GDM1 (cell line): ENCODE results near the gene PNP.
A peak's percentile ranks its signal among the peaks of the same experiment; 100 is the strongest.
"Not testable (repeated sequence)": the region's sequence is repeated elsewhere in the genome, so short reads cannot be mapped to it uniquely, and the experiment has no call there.

Source experiments
- DNase-seq: peaks from one replicate; lab custom pipeline; 2025; lab: John Stamatoyannopoulos, UW

The PNP gene

DNA sequence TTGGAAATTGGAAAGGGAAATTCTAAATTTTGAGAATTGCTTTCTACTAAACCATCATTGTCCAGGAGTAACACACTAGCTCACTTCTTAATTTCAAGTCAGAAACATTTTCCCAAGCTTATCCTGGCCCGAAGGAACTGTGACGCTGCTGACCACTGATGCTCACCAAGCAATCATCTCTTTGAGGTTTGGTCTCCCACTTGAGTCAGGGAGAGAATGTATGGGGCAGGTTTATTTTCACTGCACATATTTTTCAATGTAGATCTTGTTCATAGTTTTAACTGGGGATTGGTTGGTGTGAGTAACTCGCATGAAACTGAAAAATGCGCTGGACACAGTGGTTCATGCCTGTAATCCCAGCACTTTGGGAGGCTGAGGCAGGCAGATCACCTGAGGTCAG is 23.3 kb downstream of the PNP start:
- DNase-seq, result no peak

DNA sequence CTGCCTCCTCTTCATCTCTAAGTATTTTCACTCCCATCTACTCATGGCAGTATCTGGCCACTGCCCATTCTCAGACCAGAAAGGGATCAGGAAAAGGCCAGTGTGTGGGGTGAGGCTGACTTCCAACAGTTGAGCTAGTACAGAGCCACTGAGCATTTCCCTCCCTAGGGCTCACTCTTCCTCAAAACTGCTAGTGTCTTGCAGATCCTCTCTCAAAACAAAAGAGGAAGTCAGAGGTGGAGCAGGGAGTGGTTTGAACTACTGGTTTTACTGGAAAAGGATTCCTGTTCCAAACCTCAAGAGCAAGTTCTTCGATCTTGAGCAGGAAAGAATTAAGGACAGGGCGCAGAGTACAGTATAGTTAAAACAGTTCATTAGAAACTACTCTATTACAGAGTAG is 24.4 kb downstream of the PNP start:
- peak; percentile 63 for DNase-seq

DNA sequence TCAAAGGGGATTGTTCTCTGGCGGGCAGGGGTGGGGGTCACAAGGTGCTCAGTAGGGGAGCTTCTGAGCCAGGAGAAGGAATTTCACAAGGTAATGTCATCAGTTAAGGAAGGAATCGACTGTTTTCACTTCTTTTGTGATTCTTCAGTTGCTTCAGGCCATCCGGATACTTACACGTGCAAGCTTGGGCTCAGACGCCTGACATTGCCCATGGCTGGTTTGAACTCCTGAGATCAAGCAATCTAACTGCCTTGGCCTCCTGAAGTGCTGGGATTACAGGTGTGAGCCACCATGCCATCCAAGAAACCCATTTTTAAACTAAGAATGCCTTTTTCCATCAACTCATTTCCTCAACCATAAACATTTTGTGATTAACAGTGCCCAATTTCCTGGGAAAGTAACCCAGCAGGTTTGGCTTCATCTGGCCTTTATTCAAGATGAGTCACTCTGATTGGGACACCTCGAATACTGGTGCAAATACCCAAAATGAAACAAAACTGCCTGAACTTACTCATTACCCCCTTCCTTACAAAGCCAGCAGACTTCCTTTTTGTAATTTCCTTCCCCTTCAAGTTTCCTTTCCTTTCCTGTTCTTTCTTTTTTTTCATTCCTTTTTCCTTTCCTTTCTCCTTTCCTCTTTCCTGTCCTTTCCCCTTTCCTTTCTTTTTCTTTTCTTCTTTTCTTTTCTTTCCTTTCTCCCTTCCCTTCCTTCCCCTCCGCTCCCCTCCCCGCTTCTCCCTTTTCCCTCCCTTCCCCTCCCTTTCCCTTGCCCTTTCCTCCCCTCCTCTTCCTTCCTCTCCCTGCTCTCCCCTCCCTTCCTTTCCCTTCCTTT is 25.9 kb downstream of the PNP start:
- no peak for DNase-seq

DNA sequence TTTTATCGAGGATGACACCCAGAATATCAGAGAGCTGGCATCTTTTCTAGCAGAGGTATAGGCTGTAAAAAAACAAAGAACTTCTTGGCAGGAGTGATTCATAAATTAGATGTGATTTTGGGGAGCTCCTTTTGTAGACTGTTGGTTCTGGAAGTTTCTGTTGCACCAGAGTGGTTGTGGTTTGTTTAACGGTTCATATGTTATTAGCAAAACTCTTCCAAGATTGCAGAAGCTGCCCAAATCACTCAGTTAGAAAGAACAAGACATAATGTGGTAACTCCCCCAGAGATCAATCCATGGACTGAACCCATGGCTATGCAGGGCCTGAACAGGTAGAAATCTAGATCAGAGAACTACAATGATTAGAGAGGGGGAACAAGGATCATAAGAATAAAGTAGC is 29.4 kb downstream of the PNP start:
- no peak for DNase-seq

DNA sequence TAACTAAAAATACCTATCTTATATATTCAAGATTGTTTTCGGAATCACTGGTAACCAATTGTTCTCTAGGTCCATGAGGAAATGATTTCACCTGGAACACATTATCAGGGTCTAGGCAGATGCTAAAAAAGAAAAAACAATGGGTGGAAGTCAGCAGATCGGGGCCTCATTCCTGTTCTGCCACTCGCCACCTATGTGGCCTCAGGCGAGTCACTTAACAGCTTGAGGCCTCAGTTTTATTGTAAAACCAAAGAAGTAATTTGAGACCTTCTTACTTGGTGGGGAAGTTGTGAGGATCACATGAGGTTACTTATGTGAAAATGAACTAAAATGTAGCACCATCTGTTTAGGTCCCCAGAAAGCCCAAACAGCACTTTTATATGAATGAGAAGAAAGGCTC is 29.9 kb downstream of the PNP start:
- no peak for DNase-seq

DNA sequence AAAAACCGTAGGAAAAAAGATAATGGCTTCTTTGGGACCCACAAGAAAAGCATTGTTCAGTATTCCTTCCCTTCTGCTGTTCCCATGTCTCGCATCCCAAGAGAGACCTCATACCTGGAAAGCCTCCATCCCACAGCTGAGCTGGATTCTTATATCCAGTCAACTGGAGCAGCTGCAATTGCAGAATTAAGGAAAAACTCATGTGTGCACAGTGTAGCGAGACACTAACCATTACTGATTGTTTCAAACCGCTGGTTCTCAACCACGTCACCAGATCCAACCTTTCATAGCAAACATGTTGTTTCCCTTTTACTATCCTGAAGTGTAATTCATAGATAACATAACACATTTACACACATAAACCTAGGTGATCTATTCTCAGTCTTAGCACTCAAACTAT is 30.7 kb downstream of the PNP start:
- no peak for DNase-seq

DNA sequence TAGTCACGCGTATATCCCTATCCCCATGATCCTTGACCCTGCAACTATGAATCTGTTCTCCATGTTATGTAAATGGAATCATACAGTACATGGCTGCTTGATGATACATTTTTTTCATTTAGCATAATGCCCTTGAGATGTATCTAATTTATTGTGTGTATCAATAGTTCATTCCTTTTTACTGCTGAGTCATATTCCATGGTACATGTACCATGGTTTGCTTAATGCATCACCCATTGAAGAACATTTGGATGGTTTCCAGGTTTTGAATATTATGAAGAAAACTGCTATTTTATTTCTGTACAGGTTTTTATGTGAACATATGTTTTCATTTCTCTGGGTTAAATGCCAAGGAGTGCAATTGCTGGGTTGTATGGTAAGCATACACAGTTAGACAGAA is 32.1 kb downstream of the PNP start:
- DNase-seq, result no peak

DNA sequence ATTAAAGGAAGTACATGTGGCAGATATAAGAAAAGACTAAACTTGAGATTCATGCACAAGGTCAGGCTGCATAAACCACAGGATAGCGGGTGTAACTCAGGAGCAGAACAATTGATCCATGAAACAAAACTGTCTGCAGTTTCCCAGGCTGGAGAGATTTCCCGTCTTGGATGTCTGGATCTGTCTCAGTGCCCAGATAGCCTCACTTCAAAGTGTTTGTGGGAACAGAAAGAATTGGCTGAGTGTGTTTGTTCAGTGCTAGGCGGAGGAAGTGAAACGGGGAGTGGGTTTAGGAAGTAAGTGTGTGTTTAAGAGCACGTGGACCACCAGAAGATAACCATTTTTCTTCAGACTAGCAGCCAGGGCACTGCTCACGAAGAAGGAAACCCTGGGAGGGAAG is 34.7 kb downstream of the PNP start:
- DNase-seq, result no peak

DNA sequence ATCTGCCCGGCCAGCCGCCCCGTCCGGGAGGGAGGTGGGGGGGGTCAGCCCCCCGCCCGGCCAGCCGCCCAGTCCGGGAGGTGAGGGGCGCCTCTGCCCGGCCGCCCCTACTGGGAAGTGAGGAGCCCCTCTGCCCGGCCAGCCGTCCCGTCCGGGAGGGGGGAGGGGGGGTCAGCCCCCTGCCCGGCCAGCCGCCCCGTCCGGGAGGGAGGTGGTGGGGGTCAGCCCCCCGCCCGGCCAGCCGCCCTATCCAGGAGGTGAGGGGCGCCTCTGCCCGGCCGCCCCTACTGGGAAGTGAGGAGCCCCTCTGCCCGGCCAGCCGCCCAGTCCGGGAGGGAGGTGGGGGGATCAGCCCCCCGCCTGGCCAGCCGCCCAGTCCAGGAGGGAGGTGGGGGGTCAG is 37.1 kb downstream of the PNP start:
- DNase-seq, result not testable (repeated sequence)

DNA sequence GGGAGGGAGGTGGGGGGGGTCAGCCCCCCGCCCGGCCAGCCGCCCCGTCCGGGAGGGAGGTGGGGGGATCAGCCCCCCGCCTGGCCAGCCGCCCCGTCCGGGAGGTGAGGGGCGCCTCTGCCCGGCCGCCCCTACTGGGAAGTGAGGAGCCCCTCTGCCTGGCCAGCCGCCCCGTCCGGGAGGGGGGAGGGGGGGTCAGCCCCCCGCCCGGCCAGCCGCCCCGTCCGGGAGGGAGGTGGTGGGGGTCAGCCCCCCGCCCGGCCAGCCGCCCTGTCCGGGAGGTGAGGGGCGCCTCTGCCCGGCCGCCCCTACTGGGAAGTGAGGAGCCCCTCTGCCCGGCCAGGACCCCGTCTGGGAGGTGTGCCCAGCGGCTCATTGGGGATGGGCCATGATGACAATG is 37.5 kb downstream of the PNP start:
- DNase-seq, result not testable (repeated sequence)

DNA sequence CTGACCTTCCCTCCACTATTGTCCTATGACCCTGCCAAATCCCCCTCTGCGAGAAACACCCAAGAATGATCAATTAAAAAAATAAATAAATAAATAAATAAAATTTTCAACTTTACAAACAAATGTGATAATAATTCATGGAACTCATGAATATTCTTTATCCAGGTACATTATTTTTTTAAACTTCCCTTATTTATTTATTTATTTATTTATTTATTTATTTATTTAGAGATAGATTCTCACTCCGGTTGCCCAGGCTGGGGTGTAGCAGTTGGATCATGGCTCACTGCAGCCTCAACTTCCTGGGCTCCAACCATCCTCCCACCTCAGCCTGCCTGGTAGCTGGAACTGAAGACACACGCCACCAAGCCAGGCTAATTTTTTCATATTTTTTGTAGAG is 38.3 kb downstream of the PNP start:
- not testable (repeated sequence) for DNase-seq

DNA sequence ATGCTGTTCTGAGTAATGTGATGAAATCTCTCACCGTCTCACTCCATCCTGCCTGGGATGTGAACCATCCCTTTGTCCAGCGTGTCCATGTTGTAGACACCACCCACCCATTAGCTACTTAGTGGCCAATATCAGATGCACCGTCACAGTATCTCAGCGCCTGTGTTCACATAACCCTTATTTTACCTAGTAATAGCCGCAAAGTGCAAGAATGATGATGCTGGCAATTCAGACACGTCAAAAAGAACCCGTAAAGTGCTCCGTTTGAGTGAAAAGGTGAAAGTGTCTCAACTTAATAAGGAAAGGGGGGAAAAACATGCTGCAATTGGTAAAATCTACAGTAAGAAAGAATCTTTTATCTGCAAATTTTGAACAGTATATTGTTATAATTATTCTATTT is 39.2 kb downstream of the PNP start:
- DNase-seq, result no peak

DNA sequence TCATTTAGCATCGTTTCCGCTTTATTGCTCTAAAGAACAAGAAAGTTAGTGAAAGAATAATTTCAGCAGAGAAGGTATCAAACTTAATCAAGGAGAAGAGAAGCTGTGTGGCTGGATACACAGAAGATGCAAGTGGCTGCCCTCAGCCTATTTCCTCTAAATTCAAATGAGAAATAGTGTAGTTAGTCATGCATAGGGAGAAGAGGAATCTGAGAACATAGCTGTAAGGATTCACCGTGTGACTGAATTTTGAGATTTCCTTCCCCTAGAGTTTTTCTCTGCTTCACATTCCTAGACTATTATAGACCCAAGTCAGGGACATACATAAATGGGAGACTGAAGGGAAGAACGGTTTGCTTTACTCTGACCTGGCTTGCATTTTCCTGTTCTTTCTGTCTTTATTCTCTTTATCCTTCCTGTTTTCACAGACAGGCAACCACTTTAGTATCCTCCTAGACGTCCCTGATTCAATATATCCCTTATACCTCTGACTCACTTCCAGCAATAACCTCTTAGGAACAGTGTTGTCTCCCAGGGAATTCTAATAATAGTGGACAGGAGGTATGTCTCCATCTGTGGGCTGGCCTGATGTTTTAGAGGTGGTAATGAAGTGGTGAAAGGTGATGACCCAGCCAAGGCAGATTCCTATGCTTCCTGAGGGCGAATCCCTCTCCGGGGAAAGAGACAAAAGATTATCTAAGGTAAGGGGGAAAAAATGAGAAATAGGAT is 43.1 kb downstream of the PNP start:
- DNase-seq, result no peak

DNA sequence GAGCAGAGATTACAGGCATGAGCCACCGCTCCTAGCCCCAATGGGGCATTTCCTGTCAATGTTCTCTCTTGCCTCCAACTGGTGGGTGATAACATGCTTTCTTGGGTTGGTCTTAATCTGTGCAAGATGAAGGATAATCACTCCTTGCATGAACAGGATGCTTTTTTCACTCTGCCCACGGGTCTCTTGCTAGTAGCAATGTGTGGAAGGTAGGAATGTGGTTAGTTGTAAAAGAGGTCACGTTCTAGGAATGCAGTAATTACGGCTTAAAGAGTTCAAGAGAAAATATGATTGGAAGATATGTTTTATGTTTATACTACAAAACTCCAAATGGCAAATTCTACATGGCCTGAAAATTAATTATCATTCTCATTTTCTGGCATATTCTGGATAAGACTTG is 46.6 kb downstream of the PNP start:
- DNase-seq, result no peak

DNA sequence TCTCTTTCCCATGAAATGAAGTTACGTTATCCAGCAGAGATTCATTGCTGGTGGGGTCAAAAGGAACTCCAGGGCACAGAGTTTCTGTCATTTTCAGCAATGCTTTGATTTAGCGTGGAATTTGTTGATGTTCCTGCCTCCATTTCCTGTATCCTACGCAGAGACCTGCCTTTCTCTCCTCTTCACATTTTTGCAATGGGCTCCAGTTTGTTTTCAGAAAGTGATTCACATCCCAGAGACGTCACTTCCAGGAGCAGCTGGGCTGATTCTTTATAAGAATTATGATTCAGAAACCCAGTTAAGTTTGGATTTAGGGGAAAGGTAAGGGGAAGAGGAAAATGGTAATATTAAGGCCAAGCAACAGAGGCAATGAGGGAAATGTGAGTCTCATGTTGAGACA is 47.7 kb downstream of the PNP start:
- DNase-seq, result no peak

DNA sequence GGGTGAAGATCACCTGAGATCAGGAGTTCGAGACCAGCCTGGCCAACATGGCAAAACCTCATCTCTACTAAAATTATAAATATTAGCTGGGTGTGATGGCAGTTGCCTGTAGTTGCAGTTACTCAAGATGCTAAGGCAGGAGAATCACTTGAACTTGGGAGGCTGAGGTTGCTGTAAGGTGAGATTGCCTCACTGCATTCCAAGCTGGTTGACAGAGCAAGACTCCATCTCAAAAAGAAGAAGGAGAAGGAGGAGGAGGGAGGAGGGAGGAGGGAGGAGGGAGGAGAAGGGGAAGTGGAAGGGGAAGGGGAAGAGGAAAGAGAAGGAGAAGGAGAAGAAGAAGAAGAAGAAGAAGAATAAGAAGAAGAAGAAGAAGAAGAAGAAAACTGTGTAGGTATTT is 53.1 kb downstream of the PNP start:
- DNase-seq, result no peak

DNA sequence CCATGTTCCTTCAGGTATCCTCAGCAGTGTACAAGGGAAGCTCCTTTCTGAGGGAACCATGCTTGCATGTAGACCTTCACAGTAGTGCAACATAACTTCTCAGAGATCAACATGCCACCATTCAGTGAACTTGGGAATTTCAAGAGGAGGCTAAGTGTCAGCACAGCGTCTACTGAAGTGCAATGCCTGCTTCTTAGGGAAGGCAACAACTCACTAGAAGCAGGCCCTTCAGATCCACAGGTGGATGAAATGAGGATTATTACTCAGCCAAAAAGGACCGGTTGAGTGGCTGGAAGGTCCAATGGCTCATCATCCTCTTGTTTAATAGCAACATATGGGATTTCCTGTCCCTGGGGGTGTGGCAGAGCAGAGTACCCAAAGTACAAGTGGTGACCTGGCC is 54.8 kb downstream of the PNP start:
- no peak for DNase-seq
